ENCODE measurements around the gene MAS1.

GRCh38 chr6:159876242-159876641, 14.5 kb upstream of the MAS1 start:
- no peak for TF ChIP-seq CTCF (IDR thresholded peaks at IDR 0.05)
- no peak for TF ChIP-seq EZH2 (IDR thresholded peaks at IDR 0.05; ENCODE audit: borderline replicate concordance, insufficient read depth, low read depth, low read length, poor library complexity, severe bottlenecking)

Data from B cell (primary cell).